Astrocyte of the spinal cord (primary cell): Measurements from ENCODE around the gene EXOC4.

ENCODE experiments used
- DNase-seq: peaks from one replicate; pipeline ENCODE4 v3.0.0; 2011; ENCODE audit warnings: low read depth, low spot score
- H3K4me3 ChIP-seq: 2 replicates; pipeline ENCODE4 v1.5.1; 2011; ENCODE audit warnings: low read depth, mild to moderate bottlenecking, low read length, moderate library complexity
- CTCF ChIP-seq: IDR thresholded peaks from 2 replicates; pipeline ENCODE4 v1.5.1; 2012; ENCODE audit warnings: low read depth, mild to moderate bottlenecking, low read length, inconsistent platforms
- in situ Hi-C: cut with HindIII; loops from 2 replicates; pipeline ENCODE4 v1.10.0; 2017; ENCODE audit warnings: low sequenced_read_pairs

EXOC4 gene

GRCh38 chr7:134067164-134067563 lies 814.3 kb downstream of the EXOC4 start:
- in situ Hi-C loops: no loop called here
- TF ChIP-seq CTCF: no peak
- no peak overlapping the region for H3K4me3 ChIP-seq
- DNase-seq: no peak

- no peak for TF ChIP-seq CTCF
- DNase-seq: no peak
- in situ Hi-C loops: no loop called here
- no peak overlapping the region for H3K4me3 ChIP-seq
Observed at GRCh38 chr7:134068670-134069069, 815.8 kb downstream of the EXOC4 start.

- DNase-seq: no peak
- in situ Hi-C loops: no loop called here
- H3K4me3 ChIP-seq: no peak overlapping the region
- TF ChIP-seq CTCF: no peak
Observed at GRCh38 chr7:134069187-134069586, 816.3 kb downstream of the EXOC4 start.

GRCh38 chr7:134070673-134071072 lies 817.8 kb downstream of the EXOC4 start:
- DNase-seq: no peak
- H3K4me3 ChIP-seq: no peak overlapping the region
- no peak for TF ChIP-seq CTCF
- in situ Hi-C loops: no loop called here

- DNase-seq: no peak
- no peak overlapping the region for H3K4me3 ChIP-seq
- in situ Hi-C loops: no loop called here
Observed at GRCh38 chr7:134071355-134072331, 818.8 kb downstream of the EXOC4 start.

GRCh38 chr7:134073276-134073675 lies 820.4 kb downstream of the EXOC4 start:
- H3K4me3 ChIP-seq: no peak overlapping the region
- no peak for TF ChIP-seq CTCF
- DNase-seq: no peak
- in situ Hi-C loops: no loop called here

More at GRCh38 chr7:134071355-134072331, 818.8 kb downstream of the EXOC4 start:
- no peak for TF ChIP-seq CTCF
